Suppressor macrophage treated with lipopolysaccharide for 4 hours (primary cell): ENCODE results near the gene CLDN9.

ENCODE experiments used
- DNase-seq: peaks from one replicate; pipeline ENCODE4 v3.0.0-alpha.2; 2020

Gene CLDN9

DNA sequence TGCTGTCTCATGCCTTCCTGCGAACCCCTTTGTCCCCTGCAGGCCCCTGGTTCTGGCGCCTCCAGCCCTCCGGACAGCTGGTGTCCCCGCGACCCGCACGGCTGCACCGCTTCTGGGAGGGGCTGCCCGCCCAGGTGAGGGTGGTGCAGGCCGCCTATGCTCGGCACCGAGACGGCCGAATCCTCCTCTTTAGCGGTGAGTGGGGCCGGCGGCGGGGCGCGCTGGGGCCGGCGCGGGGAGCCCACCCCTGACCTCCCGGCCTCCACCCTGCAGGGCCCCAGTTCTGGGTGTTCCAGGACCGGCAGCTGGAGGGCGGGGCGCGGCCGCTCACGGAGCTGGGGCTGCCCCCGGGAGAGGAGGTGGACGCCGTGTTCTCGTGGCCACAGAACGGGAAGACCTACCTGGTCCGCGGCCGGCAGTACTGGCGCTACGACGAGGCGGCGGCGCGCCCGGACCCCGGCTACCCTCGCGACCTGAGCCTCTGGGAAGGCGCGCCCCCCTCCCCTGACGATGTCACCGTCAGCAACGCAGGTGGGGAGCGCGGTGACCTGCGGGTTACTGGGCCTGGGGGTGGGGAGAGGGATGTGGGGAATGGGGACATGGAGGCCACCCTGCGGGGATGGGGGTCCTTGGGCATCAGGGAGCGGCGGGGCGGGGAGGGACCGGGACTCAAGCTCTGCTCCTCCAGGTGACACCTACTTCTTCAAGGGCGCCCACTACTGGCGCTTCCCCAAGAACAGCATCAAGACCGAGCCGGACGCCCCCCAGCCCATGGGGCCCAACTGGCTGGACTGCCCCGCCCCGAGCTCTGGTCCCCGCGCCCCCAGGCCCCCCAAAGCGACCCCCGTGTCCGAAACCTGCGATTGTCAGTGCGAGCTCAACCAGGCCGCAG is 45.7 kb downstream of the CLDN9 start:
- DNase-seq = no peak

DNA sequence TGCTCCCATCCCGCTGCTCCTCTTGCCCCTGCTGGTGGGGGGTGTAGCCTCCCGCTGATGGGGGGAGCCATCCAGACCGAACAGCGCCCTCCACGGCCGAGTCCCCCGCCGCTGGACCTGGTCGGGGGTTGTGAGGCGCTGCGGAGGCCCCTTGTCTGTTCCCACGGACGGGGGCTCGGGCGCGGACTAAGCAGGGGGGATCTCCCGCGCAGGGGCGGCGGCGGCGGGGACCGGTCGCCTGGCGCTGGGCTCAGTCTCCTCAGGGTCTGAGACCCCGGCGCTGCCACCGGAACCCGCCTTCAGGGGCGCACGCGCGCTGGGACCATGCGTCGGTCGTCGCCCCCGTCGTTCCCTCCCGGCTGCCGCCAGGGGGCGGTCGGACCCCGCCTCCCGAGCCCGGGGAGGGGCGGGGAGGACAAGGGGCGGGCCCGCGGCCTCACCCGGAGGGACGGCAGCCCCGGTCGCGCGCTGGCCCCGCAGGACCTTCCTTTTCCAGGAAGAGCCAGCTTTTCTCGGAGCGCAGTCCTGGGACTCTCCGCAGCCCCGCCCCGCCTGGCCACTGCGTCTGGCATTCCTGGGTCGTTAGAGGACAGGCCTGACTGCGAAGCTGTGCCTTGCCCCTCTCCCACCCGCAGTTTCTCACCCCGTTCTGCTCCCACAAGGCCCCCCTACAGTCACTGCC is 46.5 kb downstream of the CLDN9 start:
- peak; percentile 97 for DNase-seq

DNA sequence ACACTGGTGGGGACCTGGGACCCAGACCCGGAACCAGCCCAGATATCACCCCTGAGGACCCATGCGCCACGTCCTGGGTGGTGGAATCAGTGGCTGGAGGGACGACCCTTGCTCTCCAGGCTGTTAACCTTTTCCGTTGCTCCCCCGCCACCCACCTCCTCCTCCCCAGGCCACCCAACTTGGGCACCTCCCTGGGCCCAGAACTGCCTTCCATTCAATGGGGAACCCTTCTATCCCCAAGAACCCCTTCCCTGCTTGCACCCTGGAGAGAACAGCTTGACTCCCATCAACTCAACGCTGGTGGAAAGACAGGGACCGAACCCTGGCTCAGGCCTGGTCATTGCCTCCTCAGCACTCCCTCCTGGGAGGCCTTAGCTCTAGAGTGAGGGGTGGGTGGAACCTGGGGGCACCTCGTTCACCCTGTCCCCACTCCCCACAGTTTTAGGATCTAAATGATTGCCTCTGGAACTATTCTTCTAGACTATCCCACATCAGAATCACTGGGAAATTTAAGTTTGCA is 47.1 kb downstream of the CLDN9 start:
- DNase-seq = no peak

DNA sequence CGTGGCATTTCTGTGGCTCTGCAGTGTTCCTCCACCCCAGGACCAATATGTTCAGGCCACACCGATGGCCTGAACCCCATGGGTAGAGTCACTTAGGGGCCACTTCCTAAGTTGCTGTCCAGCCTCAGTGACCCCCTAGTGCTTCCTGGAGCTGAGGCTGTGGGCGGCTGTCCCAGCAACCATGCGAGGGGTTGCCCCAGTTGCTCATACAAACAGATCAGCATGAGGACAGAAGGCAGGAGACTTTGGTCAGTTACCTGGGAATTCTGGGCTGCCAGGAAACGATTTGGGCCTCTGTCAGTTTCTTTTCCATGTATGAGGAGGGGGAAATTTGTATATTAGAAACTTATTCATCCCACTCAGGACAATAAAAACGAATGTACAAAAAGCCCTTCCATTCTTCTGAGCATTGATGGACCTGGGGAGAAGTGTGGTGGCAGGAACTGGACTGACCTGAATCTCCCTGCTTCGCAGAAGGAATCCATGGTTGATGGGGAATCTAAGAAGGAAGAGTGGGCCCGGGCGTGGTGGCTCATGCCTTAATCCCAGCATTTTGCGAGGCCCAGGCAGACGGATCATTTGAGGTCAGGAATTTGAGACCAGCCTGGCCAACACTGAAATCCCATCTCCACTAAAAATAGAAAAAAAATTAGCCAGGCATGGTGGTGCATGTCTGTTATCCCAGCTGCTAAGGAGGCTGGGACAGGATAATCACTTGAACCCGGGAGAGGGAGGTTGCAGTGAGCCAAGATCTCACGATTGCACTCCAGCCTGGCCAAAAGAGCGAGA is 47.8 kb downstream of the CLDN9 start:
- DNase-seq = no peak

DNA sequence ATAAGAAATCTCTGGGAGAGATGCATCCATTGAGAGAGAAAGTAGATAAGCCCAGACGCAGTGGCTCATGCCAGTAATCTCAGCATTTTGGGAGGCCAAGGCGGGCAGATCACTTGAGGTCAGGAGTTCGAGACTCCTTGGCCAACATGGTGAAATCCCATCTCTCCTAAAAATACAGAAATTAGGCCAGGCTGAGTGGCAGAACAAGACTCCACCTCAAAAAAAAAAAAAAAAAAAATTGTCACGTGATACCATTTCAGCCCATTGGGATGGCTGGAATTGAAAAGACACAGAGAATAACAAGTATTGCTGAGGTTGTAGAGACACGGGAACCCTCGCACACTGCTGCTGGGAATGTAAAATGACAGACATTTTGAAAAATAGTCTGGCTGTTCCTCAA is 49.8 kb downstream of the CLDN9 start:
- no peak for DNase-seq

DNA sequence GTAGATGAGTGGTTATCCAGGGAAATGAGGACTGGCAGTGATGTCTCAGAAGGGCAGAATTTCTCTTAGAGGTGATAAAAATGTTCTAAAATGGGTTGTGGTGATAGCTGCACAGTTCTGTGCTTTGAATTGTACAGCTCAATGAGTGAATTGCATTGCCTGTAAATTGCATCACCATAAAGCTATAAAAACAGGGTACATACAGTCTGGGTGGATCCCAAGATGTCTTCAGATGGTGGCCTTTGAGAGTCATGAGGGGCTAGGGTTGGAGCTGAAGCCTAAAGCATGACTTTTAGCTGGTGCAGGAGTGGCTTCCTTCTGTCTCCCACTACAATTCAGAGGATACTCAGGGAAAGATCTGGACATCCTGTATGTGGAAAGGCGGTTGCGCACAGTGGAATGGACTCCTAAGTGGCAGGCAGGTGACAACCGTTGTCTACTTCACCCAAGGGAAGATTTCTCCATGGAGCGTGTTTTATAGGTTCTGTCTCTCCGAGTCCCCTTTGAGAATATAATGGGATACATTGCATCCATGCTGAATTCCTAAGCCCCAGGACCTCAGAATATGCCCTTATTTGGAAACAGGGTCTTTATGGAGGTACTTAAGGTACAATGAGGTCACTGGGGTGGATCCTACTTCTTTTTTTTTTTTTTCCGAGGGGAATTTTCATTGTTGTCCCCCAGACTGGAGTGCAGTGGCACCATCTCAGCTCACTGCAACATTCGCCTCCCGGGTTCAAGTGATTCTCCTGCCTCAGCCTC is 51.1 kb downstream of the CLDN9 start:
- DNase-seq = no peak
